HepG2 (cell line): ENCODE measurements around the gene SIGLEC9. TPM values are rescaled to one million over a fixed set of nuclear protein-coding genes. Genes with fewer than 3 reads are reported as not detected.

ENCODE experiments used
- ATAC-seq: fragments of 200-7000 bp; cut with Tn5 transposase; 3 replicates; pipeline ENCODE4 v1.9.1; 2020; ENCODE audit warnings: mild to moderate bottlenecking, moderate library complexity
- BruUV-seq: library from RNA; stranded (reverse); fragments of 400-500 nt; replicated peaks from 2 replicates; lab custom pipeline; 2021; lab: Mats Ljungman, UMichigan
- CTCF ChIA-PET: fragments of 300-600 bp; formaldehyde crosslinking; extraction: SDS; loops from one replicate; lab custom pipeline; 2021; ENCODE audit warnings: low total read pairs, inconsistent platforms, low intra/inter-chr PET ratio; lab: Yijun Ruan, JAX
- POLR2A ChIA-PET: fragments of 350-600 bp; sonication (Branson Sonifier 250); formaldehyde crosslinking; loops from one replicate; lab custom pipeline; 2020; ENCODE audit warnings: antibody characterized with exemption, inconsistent platforms; lab: Yijun Ruan, JAX
- DNase-seq: peaks from one replicate; pipeline ENCODE4 v3.0.0-alpha.2; 2015; ENCODE audit warnings: low spot score
- FAIRE-seq: peaks from 3 replicates; lab custom pipeline; 2011; peaks lifted over from hg19 to GRCh38; lab: Jason Lieb, UNC
- H2AFZ ChIP-seq: one replicate; pipeline ENCODE4 v1.6.1; 2011; ENCODE audit warnings: low read length, inconsistent platforms
- H3K27ac ChIP-seq: fragments of 300-600 bp; 3 replicates; pipeline ENCODE4 v1.8.0; 2011; ENCODE audit warnings: mixed run types, mild to moderate bottlenecking, mixed read lengths, low read length, inconsistent platforms; ENCODE audit not compliant: insufficient read depth; ENCODE audit errors: extremely low read length
- H3K27me3 ChIP-seq, 2 experiments: fragments of 200-600 bp in 1 of 2; 2 replicates in 1 of 2; 3 replicates in 1 of 2; pipeline versions ENCODE4 v1.6.0 to v1.8.0; 2011; ENCODE audit warnings: low read length in 2 of 2, mild to moderate bottlenecking in 2 of 2, moderate library complexity in 2 of 2, inconsistent platforms in 1 of 2; ENCODE audit not compliant: insufficient read depth in 2 of 2, control insufficient read depth in 1 of 2
- H3K36me3 ChIP-seq, 2 experiments: fragments of 200-600 bp in 1 of 2; replicated peaks in 1 of 2; 2 replicates in 1 of 2; 3 replicates in 1 of 2; pipeline versions ENCODE4 v1.5.1 to v1.8.0; 2011; ENCODE audit warnings: low read length in 2 of 2, inconsistent platforms in 1 of 2; ENCODE audit not compliant: insufficient read depth in 2 of 2, control insufficient read depth in 1 of 2
- H3K4me1 ChIP-seq: 2 replicates; pipeline ENCODE4 v1.5.1; 2012; ENCODE audit warnings: low read length, inconsistent platforms; ENCODE audit not compliant: insufficient read depth
- H3K4me2 ChIP-seq: 2 replicates; pipeline ENCODE4 v1.6.0; 2011; ENCODE audit warnings: low read depth, low read length, inconsistent platforms
- H3K4me3 ChIP-seq, 3 experiments: fragments of 200-600 bp in 1 of 3; sonication (generic), shearing (Covaris generic) in 1 of 3; replicated peaks in 1 of 3; 2 replicates each; pipeline ENCODE4 v1.5.1; 2011 to 2016; ENCODE audit warnings: low read length in 3 of 3, inconsistent platforms in 2 of 3, low read depth in 2 of 3, mild to moderate bottlenecking in 2 of 3, control low read depth in 1 of 3, mixed read lengths in 1 of 3; ENCODE audit not compliant: insufficient read depth in 1 of 3
- H3K79me2 ChIP-seq: one replicate; pipeline ENCODE4 v1.6.1; 2011; ENCODE audit warnings: low read length, inconsistent platforms; ENCODE audit not compliant: insufficient read depth
- H3K9ac ChIP-seq: 2 replicates; pipeline ENCODE4 v1.6.0; 2011; ENCODE audit warnings: mild to moderate bottlenecking, low read depth, low read length, inconsistent platforms; ENCODE audit not compliant: insufficient read depth
- H3K9me3 ChIP-seq: 2 replicates; pipeline ENCODE4 v1.5.1; 2012; ENCODE audit warnings: mild to moderate bottlenecking, low read length
- H4K20me1 ChIP-seq: 2 replicates; pipeline ENCODE4 v1.6.0; 2011; ENCODE audit warnings: inconsistent platforms, mild to moderate bottlenecking, low read length, moderate library complexity; ENCODE audit not compliant: insufficient read depth
- MAF1 ChIP-seq: sonication (generic); formaldehyde crosslinking; IDR thresholded peaks from 2 replicates; pipeline ENCODE4 v1.5.0; 2020; ENCODE audit warnings: missing genetic modification reagents, borderline replicate concordance
- ONECUT2 ChIP-seq: sonication (generic); formaldehyde crosslinking; IDR thresholded peaks from 2 replicates; pipeline ENCODE4 v1.4.0; 2020; ENCODE audit warnings: missing genetic modification reagents
- ZNF550 ChIP-seq: sonication (generic); formaldehyde crosslinking; IDR thresholded peaks from 2 replicates; pipeline ENCODE4 v1.4.0; 2020; ENCODE audit warnings: mild to moderate bottlenecking, missing genetic modification reagents, borderline replicate concordance
- ZNF567 ChIP-seq: sonication (generic); formaldehyde crosslinking; IDR thresholded peaks from 2 replicates; pipeline ENCODE4 v1.8.1; 2023; ENCODE audit warnings: mild to moderate bottlenecking, missing genetic modification reagents, borderline replicate concordance
- ZNF772 ChIP-seq: sonication (generic); formaldehyde crosslinking; IDR thresholded peaks from 2 replicates; pipeline ENCODE4 v1.5.0; 2020; ENCODE audit warnings: mild to moderate bottlenecking, missing genetic modification reagents
- ZNF792 ChIP-seq: IDR thresholded peaks from 2 replicates; pipeline ENCODE4 v1.6.1; 2016
- WGBS: methylation state at CpG from one replicate; pipeline ENCODE4 v1.1.6; 2017; ENCODE audit warnings: low lambda C conversion rate; 5-methylcytosine and 5-hydroxymethylcytosine counted together
- in situ Hi-C: cut with HindIII; loops from 2 replicates; pipeline ENCODE4 v1.10.0; 2017; ENCODE audit warnings: low pct_unique_long_range_greater_than_20kb; ENCODE audit not compliant: extremely low pct_ligation_motif_present
- intact Hi-C: fragments of 100-400 bp; cut with micrococcal nuclease; formaldehyde crosslinking; loops from one replicate; pipeline ENCODE4 v1.10.0; 2022; ENCODE audit not compliant: unreplicated experiment
- polyA plus RNA-seq, 8 experiments: library from polyadenylated mRNA; depleted of rRNA in 3 of 8; stranded (reverse) in 7 of 8; unstranded in 1 of 8; fragments of >200 nt; fragmentation: Illumina TruSeq in 4 of 8; extraction: Trizol in 4 of 8; gene quantifications; 2 replicates each; pipeline versions ENCODE4 v1.2.1 to v1.2.3, GENCODE V29; 2011 to 2016; ENCODE audit warnings: low read depth in 4 of 8, missing spikeins in 1 of 8, mixed read lengths in 1 of 8; ENCODE audit not compliant: insufficient read depth in 1 of 8
- total RNA-seq, 5 experiments: library from RNA; depleted of rRNA; stranded (reverse); fragments of >200 nt; fragmentation: Illumina TruSeq; extraction: Trizol; gene quantifications; 2 replicates each; pipeline ENCODE4 v1.2.3, GENCODE V29; 2016; ENCODE audit warnings: low read depth in 1 of 5
- TF ChIP-seq, protein P1 (sequence below): sonication (generic); formaldehyde crosslinking; IDR thresholded peaks from 2 replicates; pipeline ENCODE4 v1.4.0; 2020; ENCODE audit warnings: missing genetic modification reagents
- TF ChIP-seq, protein P2 (sequence below): IDR thresholded peaks from 2 replicates; pipeline ENCODE4 v1.6.1; 2016; ENCODE audit warnings: missing genetic modification reagents, missing compliant biosample characterization
- TF ChIP-seq, protein P3 (sequence below): sonication (generic); formaldehyde crosslinking; IDR thresholded peaks from 2 replicates; pipeline ENCODE4 v1.4.0; 2020; ENCODE audit warnings: missing genetic modification reagents, borderline replicate concordance
- TF ChIP-seq, protein P4 (sequence below), 2 experiments: fragments of 450-650 bp in 1 of 2; sonication (generic) in 1 of 2; formaldehyde crosslinking; IDR thresholded peaks; 2 replicates each; pipeline versions ENCODE4 v1.5.0 to v1.8.0; 2020 to 2022; ENCODE audit warnings: mild to moderate bottlenecking in 1 of 2, missing genetic modification reagents in 1 of 2
- TF ChIP-seq, protein P5 (sequence below): sonication (generic); formaldehyde crosslinking; IDR thresholded peaks from 2 replicates; pipeline ENCODE4 v1.5.1; 2020; ENCODE audit warnings: mild to moderate bottlenecking, missing genetic modification reagents

SIGLEC9 gene
- total and polyA plus RNA-seq, 2 of the 13 experiments (the other 11 are each of a cell fraction or from before 2014, with no cell fraction given) = not detected

DNA sequence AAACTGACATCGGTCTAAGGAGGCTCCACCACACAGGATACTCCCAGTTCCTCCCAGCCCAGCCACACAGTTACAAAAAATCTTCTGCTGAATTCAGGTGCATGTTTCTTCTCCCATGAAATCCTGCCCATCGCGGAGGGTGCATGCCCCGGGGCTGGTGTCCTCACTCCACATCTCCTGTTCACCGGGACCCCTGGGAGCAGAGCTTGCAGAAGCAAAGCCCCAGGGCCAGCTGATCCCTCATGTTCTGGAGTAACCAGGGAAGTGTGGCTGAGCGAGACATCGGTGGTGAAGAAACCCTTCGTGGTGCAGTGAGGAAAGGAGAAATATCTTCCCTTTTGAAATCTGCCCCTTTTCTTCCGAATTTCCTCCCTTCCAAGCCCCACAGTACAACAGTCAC lies 904 bp upstream of the SIGLEC9 start:
- in situ Hi-C loops = no loop called here
- FAIRE-seq (no peak), ATAC-seq (no peak), DNase-seq (no peak)
- intact Hi-C loops = no loop called here
- TF ChIP-seq ZNF792 (CRISPR knock-in tag) (no peak), MAF1 (no peak)
- TF ChIP-seq, protein P1, sequence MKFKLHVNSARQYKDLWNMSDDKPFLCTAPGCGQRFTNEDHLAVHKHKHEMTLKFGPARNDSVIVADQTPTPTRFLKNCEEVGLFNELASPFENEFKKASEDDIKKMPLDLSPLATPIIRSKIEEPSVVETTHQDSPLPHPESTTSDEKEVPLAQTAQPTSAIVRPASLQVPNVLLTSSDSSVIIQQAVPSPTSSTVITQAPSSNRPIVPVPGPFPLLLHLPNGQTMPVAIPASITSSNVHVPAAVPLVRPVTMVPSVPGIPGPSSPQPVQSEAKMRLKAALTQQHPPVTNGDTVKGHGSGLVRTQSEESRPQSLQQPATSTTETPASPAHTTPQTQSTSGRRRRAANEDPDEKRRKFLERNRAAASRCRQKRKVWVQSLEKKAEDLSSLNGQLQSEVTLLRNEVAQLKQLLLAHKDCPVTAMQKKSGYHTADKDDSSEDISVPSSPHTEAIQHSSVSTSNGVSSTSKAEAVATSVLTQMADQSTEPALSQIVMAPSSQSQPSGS (CRISPR knock-in tag) = no peak
- Histone ChIP-seq H3K9me3 (no peaks in the 10 kb centered on the region), H3K79me2 (no peaks in the 10 kb centered on the region), H3K4me2 (no peak overlapping the region), H4K20me1 (no peaks in the 10 kb centered on the region), H3K36me3 (no peaks in the 10 kb centered on the region), H3K9ac (no peak overlapping the region), H3K4me3 (no peak overlapping the region), H3K27me3 (peaks cover 4 to 51% of the 10 kb centered on the region in 2 experiments; a peak in 4 of 5 replicates), H3K27ac (no peak overlapping the region), H3K4me1 (no peaks in the 10 kb centered on the region), H2AFZ (no peak overlapping the region)
- 33% methylated on average over 9 of the region's 9 CpGs for WGBS
- BruUV-seq = no TSS peak
- ChIA-PET POLR2A (no interaction called here), CTCF (no interaction called here)

DNA sequence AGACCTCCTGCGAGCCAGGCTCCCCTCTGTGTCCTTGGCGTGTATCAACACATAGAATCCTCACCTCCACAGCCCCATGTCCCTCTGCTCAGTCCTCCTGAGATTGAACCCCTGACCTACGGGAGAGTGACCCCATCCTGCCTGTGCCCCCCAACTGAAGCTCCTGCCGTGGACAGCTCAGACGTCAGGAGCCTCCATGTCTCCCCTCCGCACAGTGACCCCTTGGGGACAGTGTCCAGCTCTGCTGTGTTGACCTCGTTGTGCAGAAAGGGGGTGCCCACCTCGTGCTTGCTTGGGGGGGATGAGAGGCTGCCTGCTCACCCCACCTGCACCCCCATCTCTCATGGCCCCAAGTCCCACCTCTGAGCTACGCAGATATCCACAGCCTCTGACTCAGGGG lies 490 bp upstream of the SIGLEC9 start:
- H3K79me2 ChIP-seq = no peaks in the 10 kb centered on the region
- FAIRE-seq (no peak), DNase-seq (no peak), ATAC-seq (no peak)
- no peaks in the 10 kb centered on the region for H3K9me3 ChIP-seq
- H3K4me2 ChIP-seq = no peak overlapping the region
- intact Hi-C loops (no loop called here), in situ Hi-C loops (no loop called here)
- no peak overlapping the region for H3K9ac ChIP-seq
- CTCF ChIA-PET = no interaction called here
- no peaks in the 10 kb centered on the region for H3K36me3 ChIP-seq
- BruUV-seq = no TSS peak
- no peaks in the 10 kb centered on the region for H3K4me1 ChIP-seq
- POLR2A ChIA-PET = no interaction called here
- no peaks in the 10 kb centered on the region for H4K20me1 ChIP-seq
- no peak overlapping the region for H3K4me3 ChIP-seq
- H3K27ac ChIP-seq = no peak overlapping the region
- WGBS = 18% methylated on average over 9 of the region's 9 CpGs
- H3K27me3 ChIP-seq = peaks cover 4 to 50% of the 10 kb centered on the region in 2 experiments; a peak in 4 of 5 replicates
- no peak overlapping the region for H2AFZ ChIP-seq
- TF ChIP-seq, protein P2, sequence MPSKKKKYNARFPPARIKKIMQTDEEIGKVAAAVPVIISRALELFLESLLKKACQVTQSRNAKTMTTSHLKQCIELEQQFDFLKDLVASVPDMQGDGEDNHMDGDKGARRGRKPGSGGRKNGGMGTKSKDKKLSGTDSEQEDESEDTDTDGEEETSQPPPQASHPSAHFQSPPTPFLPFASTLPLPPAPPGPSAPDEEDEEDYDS = no peak
- TF ChIP-seq ZNF567 (CRISPR knock-in tag) = no peak
- no peak for TF ChIP-seq ZNF550 (CRISPR knock-in tag)
- no peak for TF ChIP-seq ZNF772 (CRISPR knock-in tag)
- TF ChIP-seq, protein P3, sequence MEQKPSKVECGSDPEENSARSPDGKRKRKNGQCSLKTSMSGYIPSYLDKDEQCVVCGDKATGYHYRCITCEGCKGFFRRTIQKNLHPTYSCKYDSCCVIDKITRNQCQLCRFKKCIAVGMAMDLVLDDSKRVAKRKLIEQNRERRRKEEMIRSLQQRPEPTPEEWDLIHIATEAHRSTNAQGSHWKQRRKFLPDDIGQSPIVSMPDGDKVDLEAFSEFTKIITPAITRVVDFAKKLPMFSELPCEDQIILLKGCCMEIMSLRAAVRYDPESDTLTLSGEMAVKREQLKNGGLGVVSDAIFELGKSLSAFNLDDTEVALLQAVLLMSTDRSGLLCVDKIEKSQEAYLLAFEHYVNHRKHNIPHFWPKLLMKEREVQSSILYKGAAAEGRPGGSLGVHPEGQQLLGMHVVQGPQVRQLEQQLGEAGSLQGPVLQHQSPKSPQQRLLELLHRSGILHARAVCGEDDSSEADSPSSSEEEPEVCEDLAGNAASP (CRISPR knock-in tag) = no peak
- no peak for TF ChIP-seq ONECUT2 (CRISPR knock-in tag)
- TF ChIP-seq, protein P4, sequence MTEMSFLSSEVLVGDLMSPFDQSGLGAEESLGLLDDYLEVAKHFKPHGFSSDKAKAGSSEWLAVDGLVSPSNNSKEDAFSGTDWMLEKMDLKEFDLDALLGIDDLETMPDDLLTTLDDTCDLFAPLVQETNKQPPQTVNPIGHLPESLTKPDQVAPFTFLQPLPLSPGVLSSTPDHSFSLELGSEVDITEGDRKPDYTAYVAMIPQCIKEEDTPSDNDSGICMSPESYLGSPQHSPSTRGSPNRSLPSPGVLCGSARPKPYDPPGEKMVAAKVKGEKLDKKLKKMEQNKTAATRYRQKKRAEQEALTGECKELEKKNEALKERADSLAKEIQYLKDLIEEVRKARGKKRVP (CRISPR knock-in tag; IDR thresholded peaks at IDR 0.05) = no peak
- TF ChIP-seq, protein P5, sequence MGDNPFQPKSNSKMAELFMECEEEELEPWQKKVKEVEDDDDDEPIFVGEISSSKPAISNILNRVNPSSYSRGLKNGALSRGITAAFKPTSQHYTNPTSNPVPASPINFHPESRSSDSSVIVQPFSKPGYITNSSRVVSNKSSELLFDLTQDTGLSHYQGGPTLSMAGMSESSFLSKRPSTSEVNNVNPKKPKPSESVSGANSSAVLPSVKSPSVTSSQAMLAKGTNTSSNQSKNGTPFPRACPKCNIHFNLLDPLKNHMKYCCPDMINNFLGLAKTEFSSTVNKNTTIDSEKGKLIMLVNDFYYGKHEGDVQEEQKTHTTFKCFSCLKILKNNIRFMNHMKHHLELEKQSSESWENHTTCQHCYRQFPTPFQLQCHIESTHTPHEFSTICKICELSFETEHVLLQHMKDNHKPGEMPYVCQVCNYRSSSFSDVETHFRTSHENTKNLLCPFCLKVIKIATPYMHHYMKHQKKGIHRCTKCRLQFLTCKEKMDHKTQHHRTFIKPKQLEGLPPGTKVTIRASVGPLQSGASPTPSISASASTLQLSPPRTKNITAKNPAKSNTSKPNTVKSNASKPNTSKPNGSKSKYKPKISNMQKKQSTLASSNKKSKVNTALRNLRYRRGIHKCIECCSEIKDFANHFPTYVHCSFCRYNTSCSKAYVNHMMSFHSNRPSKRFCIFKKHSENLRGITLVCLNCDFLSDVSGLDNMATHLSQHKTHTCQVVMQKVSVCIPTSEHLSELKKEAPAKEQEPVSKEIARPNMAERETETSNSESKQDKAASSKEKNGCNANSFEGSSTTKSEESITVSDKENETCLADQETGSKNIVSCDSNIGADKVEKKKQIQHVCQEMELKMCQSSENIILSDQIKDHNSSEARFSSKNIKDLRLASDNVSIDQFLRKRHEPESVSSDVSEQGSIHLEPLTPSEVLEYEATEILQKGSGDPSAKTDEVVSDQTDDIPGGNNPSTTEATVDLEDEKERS (CRISPR knock-in tag) = no peak
